Motor neuron (in vitro differentiated cells): ENCODE measurements around the gene HAP1. TPM values are rescaled to one million over a fixed set of nuclear protein-coding genes. Genes with fewer than 3 reads are reported as not detected.
"Not testable (repeated sequence)": the region's sequence is repeated elsewhere in the genome, so short reads cannot be mapped to it uniquely, and the experiment has no call there.

ENCODE experiments used
- ATAC-seq, 8 experiments: fragments of 200-7000 bp; cut with Tn5 transposase; replicated peaks in 6 of 8; 2 replicates each; pipeline ENCODE4 v1.8.0; 2021; ENCODE audit warnings: mild to moderate bottlenecking in 8 of 8, moderate library complexity in 8 of 8
- H3K27ac ChIP-seq, 2 donors: fragments of 250-450 bp; sonication (Bioruptor Pico); 2 replicates each; pipeline ENCODE4 v1.9.0; 2021; ENCODE audit warnings: antibody characterized with exemption in 2 of 2, mild to moderate bottlenecking in 2 of 2, moderate library complexity in 1 of 2
- H3K4me1 ChIP-seq, 2 donors: fragments of 250-450 bp; sonication (Bioruptor Pico); replicated peaks in 1 of 2; 2 replicates each; pipeline ENCODE4 v1.6.1; 2021; ENCODE audit warnings: antibody characterized with exemption in 2 of 2, mild to moderate bottlenecking in 2 of 2, moderate library complexity in 1 of 2
- H3K4me3 ChIP-seq, 5 donors: fragments of 250-450 bp; sonication (Bioruptor Pico); 2 replicates each; pipeline ENCODE4 v1.9.0; 2021; ENCODE audit warnings: antibody characterized with exemption in 5 of 5, mild to moderate bottlenecking in 5 of 5, moderate library complexity in 4 of 5
- WGBS, 10 experiments: fragments of 450-650 bp; shearing (Covaris generic); methylation state at CpG; one replicate each; pipeline ENCODE4 v1.0.0; 2022; 5-methylcytosine and 5-hydroxymethylcytosine counted together
- in situ Hi-C, 9 experiments: fragments of 400-800 bp; cut with MboI; loops; one replicate each; pipeline ENCODE4 v1.15.0; 2021; ENCODE audit warnings: low sequenced_read_pairs in 9 of 9, low pct_unique_long_range_greater_than_20kb in 2 of 9; ENCODE audit not compliant: unreplicated experiment in 9 of 9
- total RNA-seq, 8 experiments: library from RNA; unstranded; fragments of 300-600 nt; gene quantifications; 2 replicates each; pipeline versions ENCODE4 v1.2.3 to v1.2.4, GENCODE V29; 2022

Gene HAP1
- total RNA-seq, 8 experiments from 2014 or later: 0.41 to 12.8 (median 2.1) TPM

- H3K4me3 ChIP-seq: no peak within 1 kb of the TSS
- peaks cover 12 to 17% of the 10 kb centered on the region in 2 donors for H3K4me1 ChIP-seq
- in situ Hi-C loops: no loop called here
- ATAC-seq: no peak
- peak within 1 kb of the TSS; percentile 22 to 50 for H3K27ac ChIP-seq
- 20 to 100% (median 98%) methylated on average over 1 to 4 of the region's 12 CpGs; no CpG with 5 or more reads in 6 of the 10 experiments for WGBS, 10 experiments
Measured at GRCh38 chr17:41711669-41712400, 22.6 kb downstream of the HAP1 start, which contains the start of gene GAST. GAST (plus strand) TSS chr17:41712331; CDS start chr17:41715437, 3,106 bp downstream.

- 0 to 35% (median 20%) methylated on average over 1 to 7 of the region's 8 CpGs; no CpG with 5 or more reads in 2 of the 10 experiments for WGBS, 10 experiments
- H3K4me3 ChIP-seq: no peak overlapping the region
- ATAC-seq: peak; percentile 41 to 97 (median 95)
Measured at GRCh38 chr17:41710472-41711090, 23.9 kb downstream of the HAP1 start.

GRCh38 chr17:41707803-41708669, 26.4 kb downstream of the HAP1 start:
- no peak overlapping the region for H3K4me3 ChIP-seq
- ATAC-seq: no peak
- in situ Hi-C loops: no loop called here
- peaks cover 33 to 35% of the 10 kb centered on the region in 2 donors for H3K4me1 ChIP-seq
- WGBS, 10 experiments: 60 to 100% (median 82%) methylated on average over 1 to 9 of the region's 10 CpGs; no CpG with 5 or more reads in 1 of the 10 experiments
- H3K27ac ChIP-seq: no peak overlapping the region

More at GRCh38 chr17:41710472-41711090, 23.9 kb downstream of the HAP1 start:
- H3K27ac ChIP-seq: peak overlapping the region in 1 of 2 donors; percentile 22
- in situ Hi-C loops: no loop called here
- H3K4me1 ChIP-seq: peaks cover 22 to 27% of the 10 kb centered on the region in 2 donors

- in situ Hi-C loops: no loop called here
- peak in 7 of 8 experiments; percentile 75 to 82 (median 79) for ATAC-seq
Measured at GRCh38 chr17:41705271-41705991, 29.0 kb downstream of the HAP1 start.

GRCh38 chr17:41702712-41703111, 31.7 kb downstream of the HAP1 start:
- WGBS, 10 experiments: 80 to 100% (median 90%) methylated on average over 1 to 8 of the region's 8 CpGs; no CpG with 5 or more reads in 1 of the 10 experiments
- in situ Hi-C loops: no loop called here

More at GRCh38 chr17:41705271-41705991, 29.0 kb downstream of the HAP1 start:
- H3K4me1 ChIP-seq: peaks cover 23% of the 10 kb centered on the region in 2 donors
- H3K27ac ChIP-seq: peak overlapping the region; percentile 55 to 64
- 1 to 60% (median 18%) methylated on average over 1 to 9 of the region's 13 CpGs; no CpG with 5 or more reads in 2 of the 10 experiments for WGBS, 10 experiments
- H3K4me3 ChIP-seq: no peak overlapping the region

GRCh38 chr17:41700843-41701242, 33.6 kb downstream of the HAP1 start:
- H3K27ac ChIP-seq, H3K4me3 ChIP-seq, ATAC-seq, in situ Hi-C loops: not testable (repeated sequence)
- peaks cover 11 to 14% of the 10 kb centered on the region in 2 donors for H3K4me1 ChIP-seq
- WGBS, 10 experiments: 50 to 67% (median 61%) methylated on average over 1 to 3 of the region's 3 CpGs; no CpG with 5 or more reads in 5 of the 10 experiments

More at GRCh38 chr17:41702712-41703111, 31.7 kb downstream of the HAP1 start:
- Histone ChIP-seq H3K4me3 (no peak overlapping the region), H3K27ac (no peak overlapping the region), H3K4me1 (peaks cover 19 to 21% of the 10 kb centered on the region in 2 donors)
- ATAC-seq: no peak

GRCh38 chr17:41697122-41697962, 37.1 kb downstream of the HAP1 start:
- Histone ChIP-seq H3K4me1 (no peaks in the 10 kb centered on the region), H3K4me3 (no peak overlapping the region), H3K27ac (no peak overlapping the region)
- in situ Hi-C loops: no loop called here
- 0 to 60% (median 32%) methylated on average over 1 to 4 of the region's 6 CpGs; no CpG with 5 or more reads in 3 of the 10 experiments for WGBS, 10 experiments
- peak in 7 of 8 experiments; percentile 0 to 49 (median 24) for ATAC-seq

GRCh38 chr17:41695954-41696757, 38.3 kb downstream of the HAP1 start:
- WGBS, 10 experiments: 6 to 70% (median 47%) methylated on average over 2 to 11 of the region's 11 CpGs; no CpG with 5 or more reads in 2 of the 10 experiments
- in situ Hi-C loops: no loop called here
- ATAC-seq: peak in 6 of 8 experiments; percentile 3 to 32 (median 16)

GRCh38 chr17:41695134-41695661, 39.2 kb downstream of the HAP1 start:
- 50 to 100% (median 77%) methylated on average over 1 to 6 of the region's 7 CpGs; no CpG with 5 or more reads in 2 of the 10 experiments for WGBS, 10 experiments
- no peak overlapping the region for H3K4me3 ChIP-seq
- H3K27ac ChIP-seq: no peak overlapping the region
- in situ Hi-C loops: no loop called here
- peaks cover 3 to 4% of the 10 kb centered on the region in 2 donors for H3K4me1 ChIP-seq
- peak in 5 of 8 experiments; percentile 3 to 20 (median 15) for ATAC-seq

More at GRCh38 chr17:41695954-41696757, 38.3 kb downstream of the HAP1 start:
- Histone ChIP-seq H3K4me1 (no peaks in the 10 kb centered on the region), H3K27ac (no peak overlapping the region), H3K4me3 (no peak overlapping the region)

GRCh38 chr17:41692722-41693521, 41.5 kb downstream of the HAP1 start:
- ATAC-seq: peak in 3 of 8 experiments; percentile 0 to 5 (median 1)
- Histone ChIP-seq H3K4me1 (peaks cover 7% of the 10 kb centered on the region in 2 donors), H3K4me3 (no peak overlapping the region), H3K27ac (no peak overlapping the region)
- 60 to 100% (median 92%) methylated on average over 1 to 11 of the region's 11 CpGs; no CpG with 5 or more reads in 1 of the 10 experiments for WGBS, 10 experiments
- in situ Hi-C loops: no loop called here
